HepG2 (cell line): ENCODE measurements around the gene IQGAP2. TPM values are rescaled to one million over a fixed set of nuclear protein-coding genes. Genes with fewer than 3 reads are reported as not detected.

Experiments used
- AGO2 ChIP-seq: fragments of 200-400 bp; formaldehyde crosslinking; optimal IDR thresholded peaks from 2 replicates; pipeline ENCODE3; 2017; ENCODE audit warnings: mild to moderate bottlenecking, low read depth, low read length, moderate library complexity
- ATF4 ChIP-seq, 2 experiments: fragments of 450-650 bp in 1 of 2; sonication (generic) in 1 of 2; formaldehyde crosslinking; IDR thresholded peaks; 2 replicates each; pipeline versions ENCODE4 v1.5.0 to v1.8.0; 2020 to 2022; ENCODE audit warnings: mild to moderate bottlenecking in 1 of 2, missing genetic modification reagents in 1 of 2
- CHD4 ChIP-seq: fragments of 200-600 bp; sonication (generic); IDR thresholded peaks from 2 replicates; pipeline ENCODE4 v1.7.0; 2017; ENCODE audit warnings: mild to moderate bottlenecking, low read length, borderline replicate concordance
- HNF1B ChIP-seq: sonication (generic); formaldehyde crosslinking; IDR thresholded peaks from 2 replicates; pipeline ENCODE4 v1.5.1; 2020; ENCODE audit warnings: mild to moderate bottlenecking, moderate library complexity, missing genetic modification reagents
- HNF4G ChIP-seq, 2 experiments: sonication (generic) in 1 of 2; formaldehyde crosslinking in 1 of 2; IDR thresholded peaks; 2 replicates each; pipeline versions ENCODE4 v1.4.0 to v1.6.1; 2011 to 2020; ENCODE audit warnings: borderline replicate concordance in 2 of 2, low read depth in 2 of 2, mild to moderate bottlenecking in 2 of 2, low read length in 1 of 2, missing genetic modification reagents in 1 of 2, moderate library complexity in 1 of 2
- MEF2D ChIP-seq: sonication (generic); formaldehyde crosslinking; IDR thresholded peaks from 2 replicates; pipeline ENCODE4 v1.5.1; 2020; ENCODE audit warnings: mild to moderate bottlenecking, missing genetic modification reagents
- PITX1 ChIP-seq: sonication (generic); formaldehyde crosslinking; IDR thresholded peaks from 2 replicates; pipeline ENCODE4 v1.5.1; 2020; ENCODE audit warnings: mild to moderate bottlenecking, missing genetic modification reagents
- TFDP1 ChIP-seq: IDR thresholded peaks from 2 replicates; pipeline ENCODE4 v1.6.1; 2016; ENCODE audit warnings: missing compliant biosample characterization, missing genetic modification reagents, borderline replicate concordance
- ZSCAN21 ChIP-seq: sonication (generic); formaldehyde crosslinking; IDR thresholded peaks from 2 replicates; pipeline ENCODE4 v1.8.0; 2022; ENCODE audit warnings: mild to moderate bottlenecking, missing genetic modification reagents, moderate library complexity, borderline replicate concordance
- polyA plus RNA-seq, 8 experiments: library from polyadenylated mRNA; depleted of rRNA in 3 of 8; stranded (reverse) in 7 of 8; unstranded in 1 of 8; fragments of >200 nt; fragmentation: Illumina TruSeq in 4 of 8; extraction: Trizol in 4 of 8; gene quantifications; 2 replicates each; pipeline versions ENCODE4 v1.2.1 to v1.2.3, GENCODE V29; 2011 to 2016; ENCODE audit warnings: low read depth in 4 of 8, missing spikeins in 1 of 8, mixed read lengths in 1 of 8; ENCODE audit not compliant: insufficient read depth in 1 of 8
- total RNA-seq, 5 experiments: library from RNA; depleted of rRNA; stranded (reverse); fragments of >200 nt; fragmentation: Illumina TruSeq; extraction: Trizol; gene quantifications; 2 replicates each; pipeline ENCODE4 v1.2.3, GENCODE V29; 2016; ENCODE audit warnings: low read depth in 1 of 5
- TF ChIP-seq, protein P1 (sequence below): sonication (generic); formaldehyde crosslinking; IDR thresholded peaks from 2 replicates; pipeline ENCODE4 v1.5.0; 2020; ENCODE audit warnings: mild to moderate bottlenecking, missing genetic modification reagents
- TF ChIP-seq, protein P2 (sequence below): sonication (generic); formaldehyde crosslinking; IDR thresholded peaks from 2 replicates; pipeline ENCODE4 v1.4.0; 2020; ENCODE audit warnings: missing genetic modification reagents

The IQGAP2 gene
- total and polyA plus RNA-seq, 2 of the 13 experiments (the other 11 are each of a cell fraction or from before 2014, with no cell fraction given) = 35.2 to 83.3 TPM

- TF ChIP-seq HNF1B (CRISPR knock-in tag) (peak; percentile 73), ZSCAN21 (CRISPR knock-in tag) (peak; percentile 48; the same call in 1 of the 2 replicates), ATF4 (CRISPR knock-in tag; IDR thresholded peaks at IDR 0.05) (no peak), PITX1 (CRISPR knock-in tag) (peak; percentile 35; the same call in 1 of the 2 replicates), AGO2 (peak; percentile 87), HNF4G (IDR thresholded peaks at IDR 0.05; ENCODE audit: borderline replicate concordance, low read depth, low read length) (no peak), HNF4G (CRISPR knock-in tag; IDR thresholded peaks at IDR 0.05; ENCODE audit: borderline replicate concordance, low read depth) (peak; percentile 55; the same call in 1 of the 2 replicates), TFDP1 (CRISPR knock-in tag) (peak; percentile 81), MEF2D (CRISPR knock-in tag) (no peak), CHD4 (no peak)
- TF ChIP-seq, protein P1, sequence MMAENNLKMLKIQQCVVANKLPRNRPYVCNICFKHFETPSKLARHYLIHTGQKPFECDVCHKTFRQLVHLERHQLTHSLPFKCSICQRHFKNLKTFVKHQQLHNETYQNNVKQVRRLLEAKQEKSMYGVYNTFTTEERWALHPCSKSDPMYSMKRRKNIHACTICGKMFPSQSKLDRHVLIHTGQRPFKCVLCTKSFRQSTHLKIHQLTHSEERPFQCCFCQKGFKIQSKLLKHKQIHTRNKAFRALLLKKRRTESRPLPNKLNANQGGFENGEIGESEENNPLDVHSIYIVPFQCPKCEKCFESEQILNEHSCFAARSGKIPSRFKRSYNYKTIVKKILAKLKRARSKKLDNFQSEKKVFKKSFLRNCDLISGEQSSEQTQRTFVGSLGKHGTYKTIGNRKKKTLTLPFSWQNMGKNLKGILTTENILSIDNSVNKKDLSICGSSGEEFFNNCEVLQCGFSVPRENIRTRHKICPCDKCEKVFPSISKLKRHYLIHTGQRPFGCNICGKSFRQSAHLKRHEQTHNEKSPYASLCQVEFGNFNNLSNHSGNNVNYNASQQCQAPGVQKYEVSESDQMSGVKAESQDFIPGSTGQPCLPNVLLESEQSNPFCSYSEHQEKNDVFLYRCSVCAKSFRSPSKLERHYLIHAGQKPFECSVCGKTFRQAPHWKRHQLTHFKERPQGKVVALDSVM (CRISPR knock-in tag) = no peak
- TF ChIP-seq, protein P2, sequence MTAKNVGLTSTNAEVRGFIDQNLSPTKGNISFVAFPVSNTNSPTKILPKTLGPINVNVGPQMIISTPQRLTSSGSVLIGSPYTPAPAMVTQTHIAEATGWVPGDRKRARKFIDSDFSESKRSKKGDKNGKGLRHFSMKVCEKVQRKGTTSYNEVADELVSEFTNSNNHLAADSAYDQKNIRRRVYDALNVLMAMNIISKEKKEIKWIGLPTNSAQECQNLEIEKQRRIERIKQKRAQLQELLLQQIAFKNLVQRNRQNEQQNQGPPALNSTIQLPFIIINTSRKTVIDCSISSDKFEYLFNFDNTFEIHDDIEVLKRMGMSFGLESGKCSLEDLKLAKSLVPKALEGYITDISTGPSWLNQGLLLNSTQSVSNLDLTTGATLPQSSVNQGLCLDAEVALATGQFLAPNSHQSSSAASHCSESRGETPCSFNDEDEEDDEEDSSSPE (CRISPR knock-in tag) = peak; percentile 78
These were observed at the start of gene IQGAP2 (continued) for GRCh38 chr5:76402886-76403765.
